ENCODE results near the gene ASB2. TPM values are rescaled to one million over a fixed set of nuclear protein-coding genes. Genes with fewer than 3 reads are reported as not detected.

Gene ASB2
- total RNA-seq, 2 donors from 2014 or later, result 0.11 TPM; not detected in 1

DNA sequence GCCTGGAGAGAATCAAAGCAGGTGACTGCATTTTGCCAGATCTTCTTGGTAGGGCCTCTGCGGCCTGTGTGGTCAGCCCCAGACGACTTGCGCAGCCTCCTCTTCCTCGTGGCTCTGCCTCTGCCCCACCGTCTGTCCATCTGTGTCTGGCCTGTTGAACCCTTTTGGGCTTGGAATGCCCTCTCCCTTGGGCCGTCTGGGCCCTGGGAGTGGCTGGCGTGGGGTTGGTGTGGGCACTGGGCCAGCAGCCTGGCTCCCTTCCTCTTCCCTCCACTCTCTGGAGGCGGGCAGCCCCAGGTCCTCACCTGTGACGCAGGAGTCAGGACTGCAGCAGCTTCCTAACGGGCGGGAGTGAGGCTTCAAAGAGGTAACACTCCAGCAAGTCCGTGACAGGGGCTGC is 11.0 kb upstream of the ASB2 start:
- peaks cover 14% of the 10 kb centered on the region for H3K27me3 ChIP-seq (ENCODE audit: control insufficient read depth, insufficient read depth, low read length, poor library complexity, severe bottlenecking)
- peaks cover 11% of the 10 kb centered on the region for H3K4me1 ChIP-seq (ENCODE audit: control insufficient read depth, insufficient read depth, low read length)
- H3K27ac Mint-ChIP-seq, result no peak overlapping the region
- no peak for DNase-seq
- WGBS, 2 experiments (ENCODE audit: insufficient coverage in 1 of 2, insufficient read length in 1 of 2), result 88 to 91% methylated on average over 11 to 12 of the region's 12 CpGs
- no peaks in the 10 kb centered on the region for H3K9me3 ChIP-seq (ENCODE audit: control insufficient read depth, low read length)
- H3K9me3 Mint-ChIP-seq, result no peaks in the 10 kb centered on the region
- no peak overlapping the region for H3K9ac ChIP-seq (ENCODE audit: extremely low read depth, low read length, poor library complexity, severe bottlenecking)
- H3K27ac ChIP-seq (ENCODE audit: low read depth, low read length), result no peak overlapping the region
- H3K4me1 Mint-ChIP-seq, result peaks cover 14% of the 10 kb centered on the region
- H3K27me3 Mint-ChIP-seq (ENCODE audit: insufficient read depth), result peaks cover 9% of the 10 kb centered on the region
- TF ChIP-seq, protein P1, sequence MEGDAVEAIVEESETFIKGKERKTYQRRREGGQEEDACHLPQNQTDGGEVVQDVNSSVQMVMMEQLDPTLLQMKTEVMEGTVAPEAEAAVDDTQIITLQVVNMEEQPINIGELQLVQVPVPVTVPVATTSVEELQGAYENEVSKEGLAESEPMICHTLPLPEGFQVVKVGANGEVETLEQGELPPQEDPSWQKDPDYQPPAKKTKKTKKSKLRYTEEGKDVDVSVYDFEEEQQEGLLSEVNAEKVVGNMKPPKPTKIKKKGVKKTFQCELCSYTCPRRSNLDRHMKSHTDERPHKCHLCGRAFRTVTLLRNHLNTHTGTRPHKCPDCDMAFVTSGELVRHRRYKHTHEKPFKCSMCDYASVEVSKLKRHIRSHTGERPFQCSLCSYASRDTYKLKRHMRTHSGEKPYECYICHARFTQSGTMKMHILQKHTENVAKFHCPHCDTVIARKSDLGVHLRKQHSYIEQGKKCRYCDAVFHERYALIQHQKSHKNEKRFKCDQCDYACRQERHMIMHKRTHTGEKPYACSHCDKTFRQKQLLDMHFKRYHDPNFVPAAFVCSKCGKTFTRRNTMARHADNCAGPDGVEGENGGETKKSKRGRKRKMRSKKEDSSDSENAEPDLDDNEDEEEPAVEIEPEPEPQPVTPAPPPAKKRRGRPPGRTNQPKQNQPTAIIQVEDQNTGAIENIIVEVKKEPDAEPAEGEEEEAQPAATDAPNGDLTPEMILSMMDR (conservative IDR thresholded peaks at IDR 0.05), result no peak
- no peaks in the 10 kb centered on the region for H3K36me3 ChIP-seq (ENCODE audit: control insufficient read depth, insufficient read depth, low read length)
- no peaks in the 10 kb centered on the region for H3K36me3 Mint-ChIP-seq (ENCODE audit: low read depth)
- H3K4me3 ChIP-seq (ENCODE audit: low read length), result no peak overlapping the region
- H3K4me3 Mint-ChIP-seq, result no peak overlapping the region

DNA sequence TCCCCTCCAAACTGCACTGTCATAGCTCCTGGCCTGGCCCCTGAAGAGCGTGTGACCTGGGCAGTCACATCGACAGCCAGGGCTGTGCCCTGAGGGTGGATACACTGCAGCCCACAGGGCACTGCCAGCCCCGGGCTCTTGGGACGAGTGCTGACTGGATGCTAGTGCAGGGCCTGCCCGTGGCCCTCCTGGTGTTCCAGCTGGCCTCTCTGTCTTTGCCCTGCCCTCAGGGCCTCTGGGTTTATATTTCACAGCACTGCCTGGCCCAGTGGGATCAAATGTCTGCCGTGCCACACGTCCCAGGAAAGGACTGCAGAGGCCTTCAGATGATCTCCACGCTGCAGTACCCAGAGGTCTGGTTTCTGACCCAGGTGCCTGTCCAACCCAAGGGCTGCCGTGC is 10.6 kb upstream of the ASB2 start:
- Histone ChIP-seq H3K27ac (ENCODE audit: low read depth, low read length) (no peak overlapping the region), H3K36me3 (ENCODE audit: control insufficient read depth, insufficient read depth, low read length) (no peaks in the 10 kb centered on the region), H3K4me3 (ENCODE audit: low read length) (no peak overlapping the region), H3K9me3 (ENCODE audit: control insufficient read depth, low read length) (no peaks in the 10 kb centered on the region), H3K9ac (ENCODE audit: extremely low read depth, low read length, poor library complexity, severe bottlenecking) (no peak overlapping the region), H3K27me3 (ENCODE audit: control insufficient read depth, insufficient read depth, low read length, poor library complexity, severe bottlenecking) (peaks cover 11% of the 10 kb centered on the region), H3K4me1 (ENCODE audit: control insufficient read depth, insufficient read depth, low read length) (peaks cover 11% of the 10 kb centered on the region)
- H3K4me3 Mint-ChIP-seq, result no peak overlapping the region
- H3K27me3 Mint-ChIP-seq (ENCODE audit: insufficient read depth), result peaks cover 8% of the 10 kb centered on the region
- TF ChIP-seq, protein P1 (conservative IDR thresholded peaks at IDR 0.05), result no peak
- no peak overlapping the region for H3K27ac Mint-ChIP-seq
- H3K4me1 Mint-ChIP-seq, result peaks cover 18% of the 10 kb centered on the region
- WGBS, 2 experiments (ENCODE audit: insufficient coverage in 1 of 2, insufficient read length in 1 of 2), result 75 to 89% methylated on average over 9 of the region's 9 CpGs
- no peaks in the 10 kb centered on the region for H3K36me3 Mint-ChIP-seq (ENCODE audit: low read depth)
- H3K9me3 Mint-ChIP-seq, result no peaks in the 10 kb centered on the region
- no peak for DNase-seq

DNA sequence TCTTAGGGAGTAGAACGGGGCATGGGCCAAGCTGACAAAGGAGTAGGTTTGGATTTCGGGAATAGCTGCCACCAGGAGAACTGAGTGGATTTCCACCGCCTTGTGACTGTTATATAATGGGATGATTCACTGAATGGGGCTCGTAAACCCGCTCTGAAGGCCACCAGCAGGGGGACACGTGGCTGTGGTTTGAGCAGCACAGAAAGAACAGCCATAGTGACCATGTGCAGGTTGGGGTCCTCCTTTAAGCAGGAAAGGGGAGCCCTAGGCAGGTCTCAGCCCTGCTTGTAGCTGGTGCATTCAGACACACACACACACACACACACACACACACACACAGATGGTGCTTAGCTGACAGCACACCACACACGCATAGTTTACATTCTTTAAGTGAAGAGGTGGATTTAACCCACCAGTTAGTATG is 8.6 kb upstream of the ASB2 start:
- Histone ChIP-seq H3K9ac (ENCODE audit: extremely low read depth, low read length, poor library complexity, severe bottlenecking) (no peak overlapping the region), H3K4me3 (ENCODE audit: low read length) (no peak overlapping the region), H3K9me3 (ENCODE audit: control insufficient read depth, low read length) (no peaks in the 10 kb centered on the region), H3K27me3 (ENCODE audit: control insufficient read depth, insufficient read depth, low read length, poor library complexity, severe bottlenecking) (no peaks in the 10 kb centered on the region), H3K36me3 (ENCODE audit: control insufficient read depth, insufficient read depth, low read length) (no peaks in the 10 kb centered on the region), H3K27ac (ENCODE audit: low read depth, low read length) (no peak overlapping the region), H3K4me1 (ENCODE audit: control insufficient read depth, insufficient read depth, low read length) (peaks cover 11% of the 10 kb centered on the region)
- WGBS, 2 experiments (ENCODE audit: insufficient coverage in 1 of 2, insufficient read length in 1 of 2), result 60 to 75% methylated on average over 1 to 7 of the region's 7 CpGs
- Mint-ChIP-seq H3K9me3 (no peaks in the 10 kb centered on the region), H3K4me1 (peaks cover 16% of the 10 kb centered on the region), H3K27ac (no peak overlapping the region), H3K27me3 (ENCODE audit: insufficient read depth) (no peaks in the 10 kb centered on the region), H3K4me3 (no peak overlapping the region), H3K36me3 (ENCODE audit: low read depth) (no peaks in the 10 kb centered on the region)
- DNase-seq, result peak; percentile 88
- TF ChIP-seq, protein P1 (conservative IDR thresholded peaks at IDR 0.05), result peak; percentile 76
